ENCODE data around the gene TNFAIP2. TPM values are rescaled to one million over a fixed set of nuclear protein-coding genes. Genes with fewer than 3 reads are reported as not detected.
"Not testable (repeated sequence)": the region's sequence is repeated elsewhere in the genome, so short reads cannot be mapped to it uniquely, and the experiment has no call there.

Gene TNFAIP2
- total RNA-seq, 2 donors from 2014 or later = 6.3 to 20.6 TPM

DNA sequence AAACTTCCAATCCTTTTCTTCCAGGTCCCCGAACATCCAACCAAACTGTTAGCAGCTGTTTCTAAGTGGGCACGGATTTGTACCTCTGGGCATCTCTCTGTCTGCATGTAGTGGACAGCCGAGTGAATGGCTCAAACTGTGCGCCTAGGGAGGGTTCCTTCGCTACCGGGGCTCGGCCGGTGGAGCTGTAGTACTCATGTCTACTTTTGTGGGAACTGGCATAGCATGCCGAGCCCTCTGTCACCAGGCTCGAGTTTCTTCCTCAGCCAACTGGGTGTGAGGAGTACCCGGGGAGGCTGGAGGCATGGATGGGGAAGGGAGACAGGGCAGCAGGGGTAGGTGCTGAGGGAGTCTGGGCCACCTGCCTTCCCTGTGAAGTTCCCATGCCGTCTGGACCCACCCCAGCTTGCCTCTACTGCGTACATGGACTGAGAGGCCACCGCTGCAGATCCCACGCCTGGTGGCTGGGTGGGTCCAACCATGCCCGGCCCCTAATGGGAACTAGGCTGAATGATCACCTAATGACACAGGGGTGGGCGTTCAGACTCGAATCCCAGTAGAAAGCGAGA is 23.0 kb downstream of the TNFAIP2 start:
- Mint-ChIP-seq H3K27ac (no peak overlapping the region), H3K27me3 (peaks cover 67% of the 10 kb centered on the region), H3K36me3 (ENCODE audit: low read depth) (no peaks in the 10 kb centered on the region), H3K4me3 (no peak overlapping the region), H3K4me1 (no peaks in the 10 kb centered on the region)
- ATAC-seq = no peak
- no peak for DNase-seq
- no peaks in the 10 kb centered on the region for H3K9me3 ChIP-seq (ENCODE audit: control insufficient read depth, low read length, poor library complexity, severe bottlenecking)

DNA sequence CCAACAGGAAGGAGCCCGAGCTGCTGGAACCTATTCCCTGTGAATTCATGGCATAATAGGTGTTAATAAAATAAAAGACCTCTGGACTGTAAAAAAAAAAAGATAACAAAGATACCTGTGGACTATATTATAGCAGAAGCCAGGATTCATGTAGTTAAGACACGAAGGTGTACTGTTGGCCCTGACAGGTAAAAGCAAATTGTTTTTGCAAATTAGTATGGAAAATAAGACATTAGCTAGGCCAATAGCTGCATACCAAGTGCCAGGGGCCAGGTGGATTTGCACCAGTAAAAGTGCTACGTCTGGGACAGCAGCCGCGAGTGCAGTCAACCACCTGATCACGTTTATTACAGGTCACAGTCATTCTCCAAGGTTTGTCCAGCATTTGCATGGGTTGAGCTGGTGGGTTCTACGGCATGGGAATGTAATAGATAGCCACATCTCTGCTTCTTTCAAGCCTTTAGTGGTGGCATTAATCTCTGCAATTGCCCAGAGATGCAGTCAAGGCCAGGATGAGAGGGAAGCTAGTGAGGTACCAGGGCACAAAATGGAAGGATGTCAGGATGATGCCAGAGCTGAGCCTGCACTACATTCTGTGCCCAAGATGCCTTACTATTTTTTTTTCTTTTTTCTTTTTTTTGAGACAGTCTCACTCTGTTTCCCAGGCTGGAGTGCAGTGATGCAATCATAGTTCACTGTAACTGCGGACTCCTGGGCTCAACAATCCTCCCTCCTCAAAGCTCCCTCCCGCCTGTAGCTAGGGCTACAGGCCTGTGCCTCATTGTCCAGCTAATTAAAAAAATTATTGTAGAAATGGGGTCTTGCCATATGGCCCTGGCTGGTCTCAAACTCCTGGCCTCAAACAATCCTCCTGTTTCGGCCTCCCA is 26.3 kb downstream of the TNFAIP2 start:
- peaks cover 37% of the 10 kb centered on the region for H3K27me3 Mint-ChIP-seq
- no peaks in the 10 kb centered on the region for H3K36me3 Mint-ChIP-seq (ENCODE audit: low read depth)
- ATAC-seq = no peak

DNA sequence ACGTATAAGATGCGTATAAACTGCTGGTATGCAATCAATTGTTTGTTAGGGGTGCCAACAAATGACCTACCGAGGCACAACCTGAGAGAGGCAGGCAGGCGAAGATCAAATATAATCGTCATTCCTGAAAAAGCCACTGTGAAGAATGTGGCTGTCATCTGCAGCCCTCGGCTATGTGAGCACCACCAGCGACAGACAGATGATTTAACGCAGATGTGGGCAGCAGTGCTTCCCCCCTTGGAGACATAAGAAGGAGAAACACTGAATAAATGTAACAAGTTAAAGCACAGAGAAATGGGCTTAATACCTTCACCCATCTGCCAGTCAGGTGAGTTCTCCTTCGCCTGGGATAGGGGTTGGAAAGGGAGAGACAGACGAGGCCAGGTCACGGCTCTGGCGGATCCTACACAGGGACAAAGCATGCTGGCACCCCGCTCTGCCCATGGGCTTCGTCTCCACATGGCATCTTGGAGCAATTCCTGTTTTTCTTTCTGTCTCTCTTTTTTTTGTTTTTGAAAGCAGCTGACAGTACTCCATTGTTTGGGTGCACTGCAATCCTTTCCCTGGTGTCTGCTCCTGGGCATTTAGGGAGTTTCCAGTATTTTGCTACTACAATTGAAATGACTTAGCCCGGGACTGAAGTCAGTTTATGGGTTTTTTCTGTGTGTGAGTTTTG is 28.1 kb downstream of the TNFAIP2 start:
- DNase-seq = no peak
- ATAC-seq = no peak

More for the DNA sequence above, 26.3 kb downstream of the TNFAIP2 start:
- Mint-ChIP-seq H3K27ac (no peak overlapping the region), H3K4me1 (no peaks in the 10 kb centered on the region), H3K4me3 (no peak overlapping the region)
- DNase-seq = no peak
- no peaks in the 10 kb centered on the region for H3K9me3 ChIP-seq (ENCODE audit: control insufficient read depth, low read length, poor library complexity, severe bottlenecking)

DNA sequence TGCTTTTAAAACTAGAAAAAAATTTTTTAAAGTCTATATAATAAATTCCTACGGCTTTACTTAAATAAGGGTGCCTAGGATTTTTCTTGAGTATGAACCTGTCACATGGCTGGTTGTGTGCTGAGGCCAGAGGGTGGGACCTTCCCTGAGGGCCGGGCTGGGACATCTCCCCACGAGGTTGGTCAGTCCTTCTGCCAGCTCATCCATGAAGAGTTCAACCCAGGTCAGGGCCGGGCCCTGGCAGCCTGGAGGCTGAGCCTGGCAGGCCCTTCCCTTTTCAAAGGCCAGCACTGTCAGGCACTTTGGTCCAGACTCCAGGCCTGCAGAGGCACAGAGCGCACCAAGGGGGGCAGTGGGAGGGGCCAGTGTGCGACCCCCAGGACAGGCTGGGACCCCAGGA is 31.7 kb downstream of the TNFAIP2 start:
- no peak overlapping the region for H3K27ac Mint-ChIP-seq
- H3K27me3 Mint-ChIP-seq = peaks cover 15% of the 10 kb centered on the region
- no peaks in the 10 kb centered on the region for H3K36me3 Mint-ChIP-seq (ENCODE audit: low read depth)
- H3K9me3 ChIP-seq (ENCODE audit: control insufficient read depth, low read length, poor library complexity, severe bottlenecking) = no peaks in the 10 kb centered on the region
- ATAC-seq (no peak), DNase-seq (no peak)
- no peak overlapping the region for H3K4me3 Mint-ChIP-seq
- H3K4me1 Mint-ChIP-seq = no peaks in the 10 kb centered on the region

More for the DNA sequence above, 28.1 kb downstream of the TNFAIP2 start:
- no peak overlapping the region for H3K4me3 Mint-ChIP-seq
- H3K36me3 Mint-ChIP-seq (ENCODE audit: low read depth) = no peaks in the 10 kb centered on the region
- H3K4me1 Mint-ChIP-seq = no peaks in the 10 kb centered on the region
- no peak overlapping the region for H3K27ac Mint-ChIP-seq
- peaks cover 26% of the 10 kb centered on the region for H3K27me3 Mint-ChIP-seq
- H3K9me3 ChIP-seq (ENCODE audit: control insufficient read depth, low read length, poor library complexity, severe bottlenecking) = no peaks in the 10 kb centered on the region

DNA sequence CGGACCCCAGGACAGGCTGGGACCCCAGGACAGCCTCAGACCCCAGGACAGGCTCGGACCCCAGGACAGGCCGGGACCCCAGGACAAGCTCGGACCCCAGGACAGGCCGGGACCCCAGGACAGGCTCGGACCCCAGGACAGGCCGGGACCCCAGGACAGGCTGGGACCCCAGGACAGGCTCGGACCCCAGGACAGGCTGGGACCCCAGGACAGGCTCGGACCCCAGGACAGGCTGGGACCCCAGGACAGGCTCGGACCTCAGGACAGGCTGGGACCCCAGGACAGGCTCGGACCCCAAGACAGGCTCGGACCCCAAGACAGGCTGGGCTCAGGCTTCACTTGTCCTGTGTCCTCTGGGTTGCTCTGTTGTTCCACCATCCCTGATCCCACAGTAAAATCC is 32.2 kb downstream of the TNFAIP2 start:
- H3K4me1 Mint-ChIP-seq; H3K36me3 Mint-ChIP-seq (ENCODE audit: low read depth); ATAC-seq; H3K27ac Mint-ChIP-seq; H3K9me3 ChIP-seq (ENCODE audit: control insufficient read depth, low read length, poor library complexity, severe bottlenecking); H3K4me3 Mint-ChIP-seq; DNase-seq: not testable (repeated sequence)
- H3K27me3 Mint-ChIP-seq = peaks cover 15% of the 10 kb centered on the region

DNA sequence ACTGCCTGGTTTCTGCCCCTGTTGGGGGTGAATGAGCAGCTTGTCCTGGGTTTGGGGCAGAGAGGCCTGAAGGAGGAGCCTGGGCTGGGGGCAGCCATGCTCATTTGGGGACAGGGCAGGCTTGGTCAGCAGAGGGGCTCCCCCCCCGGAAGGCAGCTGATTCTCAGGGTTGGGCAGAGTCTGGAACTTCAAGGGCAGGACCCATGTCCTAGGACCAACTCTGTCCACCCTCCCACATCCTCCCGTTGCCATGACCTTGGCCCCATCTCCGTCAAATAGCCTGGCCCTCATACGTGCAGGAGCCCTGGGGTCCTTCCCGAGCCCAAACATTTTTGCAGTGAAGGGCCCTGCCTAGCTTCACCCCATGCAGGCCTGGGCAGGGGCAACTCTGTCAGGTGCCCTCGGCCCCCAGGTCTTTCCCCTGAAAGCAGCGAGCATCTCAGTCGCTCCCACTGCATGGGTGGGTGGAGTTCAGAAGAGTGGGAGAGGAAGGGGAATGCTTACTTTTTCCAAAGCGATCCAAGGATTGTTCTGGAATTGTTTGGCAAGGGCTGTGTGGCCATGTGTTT is 32.6 kb downstream of the TNFAIP2 start:
- no peak overlapping the region for H3K4me3 Mint-ChIP-seq
- no peak overlapping the region for H3K27ac Mint-ChIP-seq
- peaks cover 11% of the 10 kb centered on the region for H3K27me3 Mint-ChIP-seq

DNA sequence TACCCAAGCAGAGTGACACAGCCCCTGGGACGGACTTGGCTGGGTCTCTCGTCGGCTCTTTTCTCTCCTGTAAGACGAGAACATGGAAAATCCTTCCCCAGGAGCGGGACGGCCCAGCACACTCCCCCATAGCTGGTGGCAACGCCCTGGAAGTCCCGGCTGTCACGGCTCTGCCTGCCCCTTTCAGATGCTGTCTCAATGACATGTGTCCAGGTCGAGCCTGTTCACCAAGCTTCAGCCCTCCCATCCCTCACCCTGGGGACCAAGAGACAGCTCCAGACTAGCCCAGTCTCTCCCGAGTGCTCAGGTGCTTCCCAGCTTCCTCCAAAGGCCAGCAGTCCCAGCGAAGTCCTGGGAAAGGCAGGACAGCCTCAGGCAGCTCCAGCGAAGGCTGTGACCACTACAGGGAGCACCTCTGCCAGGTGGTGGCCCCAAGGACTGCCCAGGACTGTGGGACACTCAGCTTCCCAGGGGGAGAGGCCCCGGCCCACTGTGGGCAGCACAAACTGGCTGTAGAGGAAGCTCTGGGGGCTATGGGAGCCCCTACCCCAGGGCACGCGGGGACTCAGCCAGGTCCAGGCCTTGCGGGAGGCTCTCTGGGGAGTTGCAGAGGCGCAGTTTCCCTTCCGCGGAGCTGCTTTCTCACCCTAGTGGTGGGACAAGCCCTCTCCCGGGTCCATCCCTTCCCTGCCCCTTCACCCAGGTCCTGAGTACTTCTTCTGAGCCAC is 33.6 kb downstream of the TNFAIP2 start:
- DNase-seq (no peak), ATAC-seq (no peak)
- no peaks in the 10 kb centered on the region for H3K4me1 Mint-ChIP-seq
- no peaks in the 10 kb centered on the region for H3K36me3 Mint-ChIP-seq (ENCODE audit: low read depth)
- H3K9me3 ChIP-seq (ENCODE audit: control insufficient read depth, low read length, poor library complexity, severe bottlenecking) = no peaks in the 10 kb centered on the region
- H3K4me3 Mint-ChIP-seq = no peak overlapping the region
- peaks cover 7% of the 10 kb centered on the region for H3K27me3 Mint-ChIP-seq
- H3K27ac Mint-ChIP-seq = no peak overlapping the region

More for the DNA sequence above, 32.6 kb downstream of the TNFAIP2 start:
- Mint-ChIP-seq H3K36me3 (ENCODE audit: low read depth) (no peaks in the 10 kb centered on the region), H3K4me1 (no peaks in the 10 kb centered on the region)
- no peak for ATAC-seq
- H3K9me3 ChIP-seq (ENCODE audit: control insufficient read depth, low read length, poor library complexity, severe bottlenecking) = no peaks in the 10 kb centered on the region
- no peak for DNase-seq

DNA sequence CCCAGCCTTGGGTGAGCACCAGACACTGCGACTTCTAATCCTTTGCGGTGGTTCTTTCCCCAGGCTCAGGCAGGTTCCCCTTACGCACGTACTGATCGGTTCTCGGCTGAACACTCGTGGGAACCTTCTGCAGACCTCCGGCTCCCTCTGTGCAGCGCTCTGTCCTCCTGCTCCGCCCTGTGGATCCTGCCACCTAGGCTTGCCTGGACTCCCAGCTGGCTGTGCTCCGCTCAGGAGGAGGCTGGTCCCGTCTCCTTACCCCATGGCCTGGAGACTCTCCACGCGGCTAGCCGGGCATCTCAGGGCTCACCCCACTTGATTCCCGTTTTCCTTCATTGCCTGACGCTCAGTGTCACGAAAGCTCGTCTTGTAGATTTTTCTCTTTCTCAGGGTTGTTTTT is 34.7 kb downstream of the TNFAIP2 start:
- H3K9me3 ChIP-seq (ENCODE audit: control insufficient read depth, low read length, poor library complexity, severe bottlenecking) = no peaks in the 10 kb centered on the region
- DNase-seq = no peak
- no peaks in the 10 kb centered on the region for H3K4me1 Mint-ChIP-seq
- no peak overlapping the region for H3K4me3 Mint-ChIP-seq
- no peak overlapping the region for H3K27ac Mint-ChIP-seq
- no peak for ATAC-seq
- H3K27me3 Mint-ChIP-seq = peaks cover 15% of the 10 kb centered on the region
- H3K36me3 Mint-ChIP-seq (ENCODE audit: low read depth) = no peaks in the 10 kb centered on the region

DNA sequence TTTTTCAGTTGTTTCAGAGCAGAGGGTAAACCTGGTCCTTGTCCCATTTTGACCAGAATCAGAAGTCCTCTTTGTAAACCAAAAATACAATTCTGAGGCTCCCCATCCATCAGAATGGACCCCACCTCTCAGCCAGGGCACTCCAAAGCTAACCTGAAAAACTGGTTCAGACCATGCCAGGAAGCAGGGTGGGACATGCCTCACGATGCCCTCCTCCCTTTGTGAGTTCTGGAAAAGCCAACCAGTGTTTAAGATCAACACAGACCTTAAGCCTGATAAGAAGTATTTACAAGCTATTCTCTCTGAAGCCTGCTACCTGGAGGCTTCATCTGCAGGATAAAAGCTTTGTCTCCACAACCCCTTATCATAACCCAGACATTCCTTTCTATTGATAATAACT is 35.4 kb downstream of the TNFAIP2 start:
- H3K36me3 Mint-ChIP-seq (ENCODE audit: low read depth) = no peaks in the 10 kb centered on the region
- H3K27ac Mint-ChIP-seq = no peak overlapping the region
- ATAC-seq = no peak
- no peak for DNase-seq
- no peaks in the 10 kb centered on the region for H3K9me3 ChIP-seq (ENCODE audit: control insufficient read depth, low read length, poor library complexity, severe bottlenecking)
- no peaks in the 10 kb centered on the region for H3K4me1 Mint-ChIP-seq
- H3K27me3 Mint-ChIP-seq = peaks cover 22% of the 10 kb centered on the region
- H3K4me3 Mint-ChIP-seq = no peak overlapping the region

DNA sequence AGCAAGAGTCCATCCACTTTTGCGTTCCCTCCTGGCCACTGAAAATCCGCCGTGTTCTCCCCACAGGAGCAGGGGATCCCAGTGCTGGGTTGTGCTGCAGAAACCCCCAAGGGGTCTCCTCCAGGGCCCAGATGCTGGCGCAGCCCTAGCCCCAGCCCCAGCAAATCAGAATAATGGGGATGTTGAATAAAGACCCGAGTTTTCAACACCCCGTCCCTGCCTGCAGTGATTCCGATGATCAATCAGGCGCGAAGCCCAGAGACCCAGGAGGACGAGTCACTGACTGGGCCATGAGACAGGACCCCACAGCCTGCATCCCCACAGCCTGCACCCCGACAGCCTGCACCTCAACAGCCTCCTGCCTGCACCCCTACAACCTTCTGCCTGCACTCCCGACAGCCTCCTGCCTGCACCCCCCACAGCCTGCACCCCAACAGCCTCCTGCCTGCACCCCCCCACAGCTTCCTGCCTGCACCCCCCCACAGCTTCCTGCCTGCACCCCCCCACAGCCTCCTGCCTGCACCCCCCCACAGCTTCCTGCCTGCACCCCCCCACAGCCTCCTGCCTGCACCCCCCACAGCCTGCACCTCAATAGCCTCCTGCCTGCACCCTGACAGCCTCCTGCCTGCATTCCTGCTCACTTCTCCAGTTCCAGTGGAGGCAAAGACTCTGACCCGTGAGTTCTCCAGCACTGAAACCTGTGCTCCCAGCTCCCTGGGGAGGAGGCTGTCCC is 37.2 kb downstream of the TNFAIP2 start:
- ATAC-seq = no peak
- H3K36me3 Mint-ChIP-seq (ENCODE audit: low read depth) = no peaks in the 10 kb centered on the region
- no peak for DNase-seq
- H3K4me3 Mint-ChIP-seq = no peak overlapping the region
- peaks cover 32% of the 10 kb centered on the region for H3K27me3 Mint-ChIP-seq
- no peak overlapping the region for H3K27ac Mint-ChIP-seq
- peaks cover 2% of the 10 kb centered on the region for H3K4me1 Mint-ChIP-seq
- H3K9me3 ChIP-seq (ENCODE audit: control insufficient read depth, low read length, poor library complexity, severe bottlenecking) = no peaks in the 10 kb centered on the region

DNA sequence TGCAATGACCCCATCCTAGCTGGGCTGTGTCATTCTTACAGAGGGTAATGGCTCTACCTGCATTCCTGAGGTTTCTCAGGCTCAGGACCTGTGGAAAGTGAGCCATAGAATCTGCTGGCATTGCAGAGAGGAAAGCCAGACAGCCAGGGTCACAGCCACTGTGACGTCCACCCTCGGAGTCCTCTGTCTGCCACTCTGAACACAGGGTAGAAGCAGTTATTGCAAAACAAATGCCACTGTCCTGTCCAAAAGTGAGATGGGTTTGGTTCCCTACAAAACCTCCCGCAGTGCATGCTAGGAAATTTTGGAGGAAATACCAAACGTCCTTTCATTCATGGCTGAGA is 37.8 kb downstream of the TNFAIP2 start:
- H3K4me3 Mint-ChIP-seq = no peak overlapping the region

DNA sequence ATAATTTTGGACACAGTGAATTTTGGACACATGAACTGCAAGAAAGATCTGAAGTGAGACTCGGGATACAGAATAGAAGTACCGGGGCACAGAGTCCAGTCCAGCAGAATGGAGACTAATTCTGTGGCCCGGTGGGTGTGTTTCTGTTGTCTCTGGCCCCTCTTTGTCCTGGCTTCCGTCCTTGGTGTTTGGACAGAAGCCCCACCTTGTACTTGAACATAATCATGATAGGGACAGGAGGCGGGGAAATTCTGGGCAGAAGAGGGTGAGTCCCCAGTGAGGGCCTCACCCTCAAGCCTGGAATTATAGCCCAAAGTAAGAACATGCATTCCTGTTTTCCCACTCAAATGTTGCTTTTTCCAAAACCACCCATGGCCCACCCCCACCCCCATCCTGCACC is 39.9 kb downstream of the TNFAIP2 start:
- Mint-ChIP-seq H3K27ac (no peak overlapping the region), H3K4me3 (no peak overlapping the region), H3K4me1 (peaks cover 2% of the 10 kb centered on the region), H3K27me3 (peaks cover 34% of the 10 kb centered on the region), H3K36me3 (ENCODE audit: low read depth) (no peaks in the 10 kb centered on the region)
- ATAC-seq (no peak), DNase-seq (no peak)
- no peaks in the 10 kb centered on the region for H3K9me3 ChIP-seq (ENCODE audit: control insufficient read depth, low read length, poor library complexity, severe bottlenecking)

More for the DNA sequence above, 37.8 kb downstream of the TNFAIP2 start:
- H3K27me3 Mint-ChIP-seq = peaks cover 34% of the 10 kb centered on the region
- no peak for DNase-seq
- ATAC-seq = no peak
- no peaks in the 10 kb centered on the region for H3K36me3 Mint-ChIP-seq (ENCODE audit: low read depth)
- H3K4me1 Mint-ChIP-seq = peaks cover 2% of the 10 kb centered on the region
- H3K9me3 ChIP-seq (ENCODE audit: control insufficient read depth, low read length, poor library complexity, severe bottlenecking) = no peaks in the 10 kb centered on the region
- no peak overlapping the region for H3K27ac Mint-ChIP-seq
